C4-2B (cell line): ENCODE measurements around the gene CIC.

ENCODE experiments used
- CTCF ChIP-seq: fragments of 450-650 bp; conservative IDR thresholded peaks from 2 replicates; pipeline ENCODE4 v1.5.1; 2017; ENCODE audit warnings: mild to moderate bottlenecking
- ZFX ChIP-seq: fragments of 450-650 bp; IDR thresholded peaks from 2 replicates; pipeline ENCODE4 v1.6.1; 2017

DNA sequence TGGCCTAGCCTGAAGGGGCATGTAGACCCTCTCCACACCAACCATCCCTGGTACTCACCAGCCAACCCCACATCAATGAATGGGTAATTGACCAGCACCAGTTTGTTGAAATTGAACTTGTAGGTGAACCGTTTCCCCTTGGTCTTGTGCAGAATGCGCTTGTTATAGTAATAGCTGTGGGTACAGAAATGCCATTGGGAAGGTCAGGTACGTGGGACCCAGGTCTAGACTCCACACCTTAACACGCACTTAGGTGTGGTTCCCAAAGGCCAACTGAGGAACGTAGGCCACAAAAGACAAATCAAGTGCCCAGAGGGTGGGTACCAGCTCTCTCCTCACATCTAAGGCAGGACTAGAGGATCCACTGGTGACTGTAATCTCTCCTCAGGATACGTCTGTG is 19.3 kb upstream of the CIC start:
- no peak for TF ChIP-seq CTCF
- TF ChIP-seq ZFX, result no peak
